Measurements from ENCODE around the gene IGFBP4.
A peak's percentile ranks its signal among the peaks of the same experiment; 100 is the strongest.

Gene IGFBP4

GRCh38 chr17:40472733-40473452 is 29.6 kb downstream of the IGFBP4 start:
- no peak for DNase-seq

- no peak for DNase-seq
Observed at GRCh38 chr17:40473573-40474365, 30.5 kb downstream of the IGFBP4 start.

GRCh38 chr17:40474419-40475002 is 31.3 kb downstream of the IGFBP4 start:
- no peak for DNase-seq

DNA sequence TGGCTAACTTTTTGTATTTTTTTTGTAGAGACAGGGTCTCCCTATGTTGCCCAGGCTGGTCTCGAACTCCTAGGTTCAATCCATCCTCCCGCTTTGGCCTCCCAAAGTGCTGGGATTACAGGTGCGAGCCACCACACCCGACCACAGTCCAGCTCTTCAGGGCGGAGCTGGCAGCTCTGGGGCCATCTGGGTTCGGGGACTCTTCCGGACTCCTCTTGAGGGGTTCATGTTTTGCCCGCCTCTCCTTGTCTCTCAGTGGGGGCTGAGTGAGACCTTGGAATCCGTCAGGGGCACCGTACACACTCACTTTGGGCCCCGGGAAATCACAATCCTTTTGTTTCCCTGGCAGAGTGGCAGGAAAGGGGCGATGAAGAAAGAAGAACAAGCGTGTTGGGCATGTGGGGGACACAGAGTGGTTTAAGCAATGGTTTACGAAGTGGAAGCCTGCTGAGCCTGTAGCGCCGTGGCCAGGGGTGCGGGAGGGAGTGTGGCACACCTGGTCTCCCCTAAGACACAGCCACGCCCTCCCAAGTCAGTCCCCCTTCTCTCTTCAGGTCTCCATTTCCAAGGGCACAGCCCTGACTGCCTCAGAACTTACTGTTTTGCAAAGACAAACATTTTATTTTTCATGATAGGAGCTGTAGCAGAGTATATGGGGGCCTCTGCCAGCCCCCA is 32.1 kb downstream of the IGFBP4 start:
- no peak for DNase-seq

GRCh38 chr17:40477796-40478195 is 34.5 kb downstream of the IGFBP4 start:
- DNase-seq, result no peak

DNA sequence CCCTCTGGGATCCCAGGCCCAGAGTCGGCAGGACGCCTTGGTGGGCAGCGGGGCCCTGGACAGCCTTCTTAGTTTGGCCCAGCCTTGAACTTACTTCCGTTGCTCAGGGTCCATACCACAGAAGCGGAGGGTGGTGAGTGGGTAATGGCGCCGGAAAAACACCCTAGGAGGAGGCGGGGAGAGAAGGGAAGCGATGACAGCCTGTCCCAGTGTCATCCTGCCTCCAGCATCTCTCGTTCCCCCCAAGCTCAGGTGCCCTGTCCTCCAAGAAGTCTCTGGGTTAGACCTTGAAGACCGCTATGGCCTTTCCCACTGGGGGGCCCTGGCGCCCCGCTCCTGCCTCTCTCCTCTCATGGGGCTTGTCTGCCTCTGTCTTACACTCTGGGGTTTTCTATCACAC is 35.2 kb downstream of the IGFBP4 start:
- DNase-seq, result no peak

- DNase-seq, result no peak
Observed at GRCh38 chr17:40479754-40480480, 36.7 kb downstream of the IGFBP4 start.

GRCh38 chr17:40480501-40481003 is 37.3 kb downstream of the IGFBP4 start:
- no peak for DNase-seq

DNA sequence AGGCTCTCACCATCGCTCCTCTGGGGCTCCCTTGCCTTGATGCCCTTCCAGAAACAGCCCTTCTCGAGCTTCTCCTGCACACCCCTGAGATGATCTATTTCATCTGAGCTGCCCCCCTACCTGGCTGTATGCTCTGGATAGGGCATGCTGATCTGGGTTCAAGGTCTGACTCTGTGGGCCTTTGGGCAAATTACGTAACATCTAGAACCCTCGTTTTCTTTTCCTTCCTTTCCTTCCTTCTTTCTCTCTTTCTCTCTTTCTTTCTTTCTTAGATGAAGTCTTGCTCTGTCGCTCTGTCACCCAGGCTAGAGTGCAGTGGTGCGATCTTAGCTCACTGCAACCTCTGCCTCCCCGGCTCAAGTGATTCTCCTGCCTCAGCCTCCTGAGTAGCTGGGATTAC is 37.9 kb downstream of the IGFBP4 start:
- no peak for DNase-seq

- DNase-seq, result no peak
Observed at GRCh38 chr17:40482722-40483121, 39.5 kb downstream of the IGFBP4 start.

DNA sequence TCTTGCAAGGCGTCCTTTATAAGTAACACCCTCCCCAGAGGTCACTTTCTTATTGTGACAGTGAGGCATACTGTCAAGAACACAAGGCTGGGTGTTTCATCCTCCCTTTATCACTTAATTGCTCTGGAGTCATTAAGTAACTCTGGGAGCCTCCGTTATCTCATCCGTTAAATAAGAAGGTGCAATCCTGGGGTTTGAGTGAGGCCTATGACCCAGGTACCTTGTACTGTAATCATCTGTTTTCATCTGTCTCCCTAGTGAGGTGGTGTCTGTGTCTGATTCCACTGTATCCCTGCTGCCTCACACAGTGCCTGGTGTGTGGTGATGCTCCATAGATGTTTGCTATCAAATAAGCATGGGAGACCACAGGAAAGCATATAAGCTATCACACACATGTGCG is 40.4 kb downstream of the IGFBP4 start:
- no peak for DNase-seq

DNA sequence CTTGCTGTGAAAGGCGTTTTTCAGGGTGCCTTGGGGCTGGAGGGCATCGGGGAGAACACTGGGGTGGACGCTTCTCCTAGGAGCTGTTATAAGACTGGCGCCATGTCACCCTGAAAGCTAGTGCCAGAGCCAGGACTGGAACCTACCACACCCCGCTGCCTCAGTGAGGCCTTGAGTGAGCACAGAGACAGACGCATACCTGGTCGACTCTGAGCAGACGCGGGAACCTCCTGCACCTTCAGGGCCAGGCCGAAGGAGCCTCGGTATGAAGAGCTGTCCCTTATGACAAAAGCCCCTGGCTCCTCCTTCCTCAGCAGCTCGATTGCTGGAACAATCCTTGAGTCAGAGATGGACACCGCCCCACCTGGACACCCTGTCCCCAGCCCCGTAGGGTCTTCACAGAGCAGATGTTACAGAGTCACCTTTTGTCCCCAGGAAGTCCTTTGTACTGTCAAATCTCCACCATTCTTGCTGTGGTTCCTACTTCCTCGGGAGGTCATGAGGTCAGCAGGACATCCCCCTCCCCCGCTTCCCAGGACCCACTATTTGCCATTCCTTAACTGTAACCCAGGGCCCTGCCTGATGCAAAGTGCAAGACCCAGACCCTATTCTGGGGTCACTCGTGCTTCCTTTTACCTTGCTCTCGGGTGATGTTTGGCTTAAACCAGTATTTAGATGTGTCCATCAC is 41.2 kb downstream of the IGFBP4 start:
- DNase-seq, result no peak

GRCh38 chr17:40484973-40485530 is 41.8 kb downstream of the IGFBP4 start:
- DNase-seq, result no peak

GRCh38 chr17:40485851-40486521 is 42.7 kb downstream of the IGFBP4 start:
- DNase-seq, result peak; percentile 26 to 37

DNA sequence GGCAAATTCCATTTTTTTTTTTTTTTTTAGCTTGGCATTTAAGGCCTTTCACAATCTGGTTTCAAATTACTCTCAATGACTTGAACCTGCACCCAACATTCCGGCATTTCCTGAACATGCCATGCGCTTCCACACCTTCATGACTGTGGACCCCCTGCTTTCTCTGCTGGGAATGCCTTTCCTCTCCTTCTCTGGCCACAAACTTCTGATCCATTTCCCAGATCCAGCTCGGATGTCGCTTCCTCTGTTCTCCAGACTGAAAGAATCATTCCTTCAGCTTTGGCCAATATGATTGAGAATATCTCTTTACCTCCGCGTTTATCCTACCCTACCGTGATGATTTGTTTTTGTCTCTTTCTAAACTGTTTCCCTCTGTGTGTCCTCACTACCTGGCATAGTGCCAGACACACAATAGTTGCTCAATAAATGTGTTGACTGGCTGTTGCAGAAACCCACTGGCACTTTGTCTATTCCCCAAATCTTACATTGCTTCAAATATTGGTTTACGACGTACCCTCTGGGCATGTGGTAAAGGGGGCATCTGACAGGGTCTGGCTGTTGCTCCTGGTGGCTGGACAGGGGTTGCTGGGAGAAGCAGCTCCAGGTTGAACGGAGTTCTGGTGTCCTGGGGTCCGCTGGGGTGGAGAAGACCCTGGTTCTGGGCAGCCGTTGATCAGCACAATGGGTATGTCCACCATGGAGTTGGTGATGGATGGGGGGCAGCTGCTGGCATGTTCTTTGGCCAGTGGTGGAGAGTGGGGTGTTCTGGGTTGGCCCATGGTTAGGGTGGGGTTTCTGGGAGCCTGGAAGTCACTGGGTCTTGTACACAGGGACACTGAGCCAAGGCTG is 43.5 kb downstream of the IGFBP4 start:
- peak; percentile 14 to 42 for DNase-seq

- DNase-seq, result no peak
Observed at GRCh38 chr17:40487371-40488020, 44.2 kb downstream of the IGFBP4 start.

DNA sequence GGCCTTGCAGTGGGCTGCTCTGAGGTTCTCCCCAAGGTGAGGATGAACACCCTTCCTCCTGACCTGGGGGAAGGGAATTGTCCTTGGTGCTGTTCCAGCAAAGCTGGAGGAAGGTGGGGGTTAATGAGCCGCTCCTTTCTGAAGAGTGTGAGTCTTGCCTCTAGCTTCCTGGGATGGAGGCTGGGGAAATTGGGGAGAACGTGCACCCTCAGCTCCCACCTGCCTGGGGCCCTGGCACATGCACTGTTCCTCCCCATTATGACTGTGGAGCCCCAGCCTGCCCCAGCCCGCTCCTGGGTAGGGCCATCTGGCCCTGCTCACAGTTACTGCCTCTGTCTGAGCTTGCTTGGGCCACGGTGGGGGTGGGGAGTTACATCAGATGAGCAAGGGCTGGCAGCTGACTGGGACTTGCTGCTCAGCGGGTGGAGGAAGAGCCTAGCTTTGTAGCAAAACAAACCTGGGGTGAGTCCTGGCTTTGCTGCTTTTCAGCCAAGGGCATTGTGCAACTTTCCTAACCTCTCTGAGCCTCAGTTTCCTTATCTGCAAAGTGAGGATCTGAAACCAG is 47.1 kb downstream of the IGFBP4 start:
- DNase-seq, result peak in 1 of 2 donors; percentile 21

- no peak for DNase-seq
Observed at GRCh38 chr17:40490982-40491381, 47.7 kb downstream of the IGFBP4 start.

GRCh38 chr17:40491486-40491885 is 48.2 kb downstream of the IGFBP4 start:
- DNase-seq, result no peak
